H9 (cell line): ENCODE data around the gene MAP9. TPM values are rescaled to one million over a fixed set of nuclear protein-coding genes. Genes with fewer than 3 reads are reported as not detected.

ENCODE experiments used
- DNase-seq: peaks from one replicate; pipeline ENCODE4 v3.0.0-alpha.2; 2017
- H2AFZ ChIP-seq: one replicate; pipeline ENCODE4 v1.6.1; 2013; ENCODE audit warnings: mild to moderate bottlenecking, low read length, control low read depth, moderate library complexity
- H2AK5ac ChIP-seq: 2 replicates; pipeline ENCODE4 v1.6.1; 2013; ENCODE audit warnings: low read length, control low read depth, mixed read lengths; ENCODE audit not compliant: insufficient read length
- H2BK120ac ChIP-seq: one replicate; pipeline ENCODE4 v1.6.1; 2013; ENCODE audit warnings: low read depth, mild to moderate bottlenecking, low read length, control low read depth, inconsistent platforms; ENCODE audit not compliant: poor library complexity, severe bottlenecking
- H2BK12ac ChIP-seq: 2 replicates; pipeline ENCODE4 v1.6.1; 2013; ENCODE audit warnings: low read length, control low read depth, mixed read lengths, low read depth; ENCODE audit not compliant: insufficient read length
- H2BK15ac ChIP-seq: 2 replicates; pipeline ENCODE4 v1.6.1; 2013; ENCODE audit warnings: low read depth, low read length, control low read depth
- H2BK20ac ChIP-seq: one replicate; pipeline ENCODE4 v1.6.1; 2013; ENCODE audit warnings: low read depth, mild to moderate bottlenecking, low read length, control low read depth, inconsistent platforms; ENCODE audit not compliant: poor library complexity, severe bottlenecking
- H2BK5ac ChIP-seq: 2 replicates; pipeline ENCODE4 v1.6.1; 2013; ENCODE audit warnings: low read length, control low read depth, mixed read lengths; ENCODE audit not compliant: insufficient read length
- H3K14ac ChIP-seq: 2 replicates; pipeline ENCODE4 v1.6.1; 2013; ENCODE audit warnings: low read length, control low read depth; ENCODE audit not compliant: insufficient read depth
- H3K18ac ChIP-seq: 2 replicates; pipeline ENCODE4 v1.6.1; 2013; ENCODE audit warnings: low read depth, mild to moderate bottlenecking, mixed read lengths, low read length, control low read depth; ENCODE audit not compliant: insufficient read length
- H3K23ac ChIP-seq: 2 replicates; pipeline ENCODE4 v1.6.1; 2013; ENCODE audit warnings: low read length, control low read depth, mixed read lengths, low read depth; ENCODE audit not compliant: insufficient read length
- H3K23me2 ChIP-seq: 2 replicates; pipeline ENCODE4 v1.6.1; 2013; ENCODE audit warnings: low read depth, mild to moderate bottlenecking, mixed read lengths, low read length, control low read depth; ENCODE audit not compliant: insufficient read length, poor library complexity, severe bottlenecking
- H3K27ac ChIP-seq: 2 replicates; pipeline ENCODE4 v1.5.1; 2013; ENCODE audit warnings: low read length, control low read depth, mixed read lengths, low read depth; ENCODE audit not compliant: insufficient read length
- H3K27me3 ChIP-seq: 2 replicates; pipeline ENCODE4 v1.6.1; 2013; ENCODE audit warnings: low read length, control low read depth, inconsistent platforms; ENCODE audit not compliant: insufficient read depth
- H3K4ac ChIP-seq: 2 replicates; pipeline ENCODE4 v1.6.1; 2013; ENCODE audit warnings: low read depth, mild to moderate bottlenecking, control low read depth, inconsistent platforms, low read length, moderate library complexity
- H3K4me1 ChIP-seq: 2 replicates; pipeline ENCODE4 v1.6.1; 2013; ENCODE audit warnings: low read length, control low read depth, inconsistent platforms; ENCODE audit not compliant: insufficient read depth
- H3K4me2 ChIP-seq: 2 replicates; pipeline ENCODE4 v1.6.1; 2013; ENCODE audit warnings: low read length, control low read depth, mixed read lengths; ENCODE audit not compliant: insufficient read length, insufficient read depth
- H3K56ac ChIP-seq: 2 replicates; pipeline ENCODE4 v1.6.1; 2013; ENCODE audit warnings: low read depth, mild to moderate bottlenecking, mixed read lengths, low read length, control low read depth; ENCODE audit not compliant: insufficient read length
- H3K79me1 ChIP-seq: 2 replicates; pipeline ENCODE4 v1.6.1; 2013; ENCODE audit warnings: low read depth, mild to moderate bottlenecking, moderate library complexity, low read length, control low read depth, inconsistent platforms; ENCODE audit not compliant: insufficient read depth, poor library complexity, severe bottlenecking
- H3K79me2 ChIP-seq: 2 replicates; pipeline ENCODE4 v1.6.1; 2013; ENCODE audit warnings: low read length, control low read depth, inconsistent platforms; ENCODE audit not compliant: insufficient read depth
- H3K9ac ChIP-seq: 2 replicates; pipeline ENCODE4 v1.6.1; 2013; ENCODE audit warnings: low read length, control low read depth, mixed read lengths; ENCODE audit not compliant: insufficient read length; ENCODE audit errors: extremely low read depth
- H3K9me3 ChIP-seq: one replicate; pipeline ENCODE4 v1.6.1; 2013; ENCODE audit warnings: low read depth, low read length, inconsistent platforms; ENCODE audit not compliant: control insufficient read depth
- H3T11ph ChIP-seq: one replicate; pipeline ENCODE4 v1.6.1; 2013; ENCODE audit warnings: mild to moderate bottlenecking, low read length, control low read depth, inconsistent platforms
- H4K20me1 ChIP-seq: one replicate; pipeline ENCODE4 v1.6.1; 2013; ENCODE audit not compliant: control insufficient read depth, insufficient read length, insufficient read depth
- H4K5ac ChIP-seq: 2 replicates; pipeline ENCODE4 v1.6.1; 2013; ENCODE audit warnings: low read depth, mild to moderate bottlenecking, mixed read lengths, low read length, control low read depth; ENCODE audit not compliant: insufficient read length
- H4K8ac ChIP-seq: replicated peaks from 2 replicates; pipeline ENCODE4 v1.6.1; 2013; ENCODE audit warnings: low read length, control low read depth, mixed read lengths, low read depth; ENCODE audit not compliant: insufficient read length
- H4K91ac ChIP-seq: 2 replicates; pipeline ENCODE4 v1.6.1; 2013; ENCODE audit warnings: low read depth, mild to moderate bottlenecking, moderate library complexity, mixed read lengths, low read length, control low read depth; ENCODE audit not compliant: insufficient read length
- H3K27ac Mint-ChIP-seq, 3 experiments: 2 replicates in 2 of 3; 3 replicates in 1 of 3; pipeline ENCODE4 v1.8.0; 2020 to 2021; ENCODE audit warnings: mixed read lengths in 3 of 3, mild to moderate bottlenecking in 1 of 3, moderate library complexity in 1 of 3
- H3K27me3 Mint-ChIP-seq: 2 replicates; pipeline ENCODE4 v1.8.0; 2021; ENCODE audit warnings: low read depth, mild to moderate bottlenecking, moderate library complexity, mixed read lengths
- H3K36me3 Mint-ChIP-seq, 3 experiments: 2 replicates in 2 of 3; 3 replicates in 1 of 3; pipeline ENCODE4 v1.8.0; 2020 to 2021; ENCODE audit warnings: low read depth in 3 of 3, mixed read lengths in 3 of 3; ENCODE audit not compliant: insufficient read depth in 1 of 3
- H3K4me1 Mint-ChIP-seq, 2 experiments: 2 replicates each; pipeline ENCODE4 v1.8.0; 2020; ENCODE audit warnings: mixed read lengths in 2 of 2
- H3K4me3 Mint-ChIP-seq, 2 experiments: 2 replicates in 1 of 2; 3 replicates in 1 of 2; pipeline ENCODE4 v1.8.0; 2020 to 2021; ENCODE audit warnings: mild to moderate bottlenecking in 2 of 2, mixed read lengths in 2 of 2, moderate library complexity in 1 of 2
- H3K9me3 Mint-ChIP-seq, 2 experiments: 2 replicates in 1 of 2; 3 replicates in 1 of 2; pipeline ENCODE4 v1.8.0; 2020; ENCODE audit warnings: mild to moderate bottlenecking in 2 of 2, mixed read lengths in 2 of 2, moderate library complexity in 1 of 2
- CTCF ChIP-seq: fragments of 200-600 bp; sonication (generic); conservative IDR thresholded peaks from 3 replicates; pipeline ENCODE4 v1.8.0; 2021; ENCODE audit warnings: antibody characterized with exemption, mild to moderate bottlenecking
- WGBS: extraction: QIAGEN DNeasy Blood & Tissue Kit; methylation state at CpG from one replicate; pipeline ENCODE4 v1.1.7; 2013; ENCODE audit warnings: missing lambda C conversion rate, low lambda C conversion rate, mixed read lengths; ENCODE audit not compliant: insufficient read length; ENCODE audit errors: extremely low coverage; 5-methylcytosine and 5-hydroxymethylcytosine counted together
- total RNA-seq: library from RNA; stranded (reverse); gene quantifications from 2 replicates; pipeline ENCODE4 v1.2.1, GENCODE V29; 2021

Gene MAP9
- total RNA-seq, 1 experiment from 2014 or later = 15.4 TPM

DNA sequence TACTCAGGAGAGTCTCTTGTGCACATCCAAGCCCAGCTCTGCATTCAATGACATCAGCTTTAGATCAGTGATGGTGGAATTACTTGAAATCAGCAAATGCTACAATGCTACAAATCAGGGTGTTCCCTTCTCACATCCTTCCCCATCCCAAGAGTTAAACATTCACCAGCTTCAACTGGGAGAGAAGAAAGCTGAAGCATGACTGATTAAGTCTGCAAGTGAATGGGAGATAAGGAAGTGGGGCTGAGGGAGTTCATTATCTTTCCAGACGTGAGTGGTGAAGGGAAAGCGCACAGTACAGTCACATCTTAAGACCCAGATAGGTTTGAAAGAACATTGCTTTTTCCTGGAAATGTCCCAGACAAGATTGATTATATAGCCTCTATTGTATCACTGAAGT lies 26.2 kb upstream of the MAP9 start:
- H3K9me3 ChIP-seq = no peaks in the 10 kb centered on the region
- no peaks in the 10 kb centered on the region for H3K27me3 ChIP-seq
- no peak overlapping the region for H3T11ph ChIP-seq
- no peak for DNase-seq
- H4K5ac ChIP-seq = no peak overlapping the region
- H3K4me1 ChIP-seq = no peaks in the 10 kb centered on the region
- H3K4ac ChIP-seq = no peak overlapping the region
- Mint-ChIP-seq H3K4me3 (no peak overlapping the region), H3K27ac (no peak overlapping the region), H3K9me3 (no peaks in the 10 kb centered on the region; a peak in 1 of 5 replicates), H3K4me1 (no peaks in the 10 kb centered on the region), H3K27me3 (peaks cover 48% of the 10 kb centered on the region), H3K36me3 (no peaks in the 10 kb centered on the region)
- TF ChIP-seq CTCF = no peak
- H3K79me2 ChIP-seq = no peaks in the 10 kb centered on the region
- no peak overlapping the region for H2BK15ac ChIP-seq
- no peaks in the 10 kb centered on the region for H4K20me1 ChIP-seq
- H3K9ac ChIP-seq = no peak overlapping the region
- no peak overlapping the region for H3K18ac ChIP-seq
- H3K4me2 ChIP-seq = no peak overlapping the region
- no peaks in the 10 kb centered on the region for H3K23me2 ChIP-seq
- no peak overlapping the region for H4K8ac ChIP-seq
- H2BK120ac ChIP-seq = no peak overlapping the region
- no peak overlapping the region for H2BK12ac ChIP-seq
- H2AFZ ChIP-seq = no peak overlapping the region
- H4K91ac ChIP-seq = no peak overlapping the region
- H3K23ac ChIP-seq = no peak overlapping the region
- no peak overlapping the region for H2AK5ac ChIP-seq
- no peak overlapping the region for H2BK5ac ChIP-seq
- no peak overlapping the region for H3K14ac ChIP-seq
- no peak overlapping the region for H2BK20ac ChIP-seq
- H3K56ac ChIP-seq = no peak overlapping the region
- H3K79me1 ChIP-seq = no peaks in the 10 kb centered on the region
- no peak overlapping the region for H3K27ac ChIP-seq
- WGBS = no CpG with 5 or more reads among the region's 2 CpGs
